Stomach (tissue), 4 donors: Measurements from ENCODE around the gene SMIM14.
"Not testable (repeated sequence)": the region's sequence is repeated elsewhere in the genome, so short reads cannot be mapped to it uniquely, and the experiment has no call there.

Source experiments
- CTCF ChIP-seq, 7 experiments: fragments of 450-650 bp in 4 of 7; fragments of 200-600 bp in 3 of 7; sonication (generic) in 3 of 7; IDR thresholded peaks; one replicate each; pipeline ENCODE4 v1.5.1; 2016 to 2019; ENCODE audit warnings: antibody characterized with exemption in 7 of 7, control low read depth in 2 of 7, mild to moderate bottlenecking in 1 of 7
- EP300 ChIP-seq: sonication (generic); formaldehyde crosslinking; IDR thresholded peaks from one replicate; pipeline ENCODE4 v1.6.1; 2017; ENCODE audit warnings: antibody characterized with exemption
- POLR2AphosphoS5 ChIP-seq, 3 donors: sonication (generic); formaldehyde crosslinking; IDR thresholded peaks; one replicate each; pipeline ENCODE4 v1.6.1; 2016; ENCODE audit warnings: antibody characterized with exemption in 3 of 3

DNA sequence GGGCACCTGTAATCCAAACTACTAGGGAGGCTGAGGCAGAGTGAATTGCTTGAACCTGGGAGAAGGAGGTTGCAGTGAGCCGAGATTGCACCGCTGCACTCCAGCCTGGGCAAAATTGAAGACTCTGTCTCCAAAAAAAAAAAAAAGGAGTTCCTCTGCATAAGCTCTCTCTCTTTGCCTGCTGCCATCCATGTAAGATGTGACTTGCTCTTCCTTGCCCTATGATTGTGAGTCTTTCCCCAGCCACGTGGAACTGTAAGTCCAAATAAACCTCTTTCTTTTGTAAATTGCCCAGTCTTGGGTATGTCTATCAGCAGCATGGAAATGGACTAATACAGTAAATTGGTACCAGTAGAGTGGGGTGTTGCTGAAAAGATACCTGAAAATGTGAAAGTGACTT is 106.4 kb downstream of the SMIM14 start:
- TF ChIP-seq CTCF (IDR thresholded peaks at IDR 0.05); POLR2AphosphoS5 (IDR thresholded peaks at IDR 0.05); EP300: not testable (repeated sequence)
